Mesenteric fat pad (tissue), 1 donor: ENCODE data around the gene RSPH6A. TPM values are rescaled to one million over a fixed set of nuclear protein-coding genes. Genes with fewer than 3 reads are reported as not detected.
"Not testable (repeated sequence)": the region's sequence is repeated elsewhere in the genome, so short reads cannot be mapped to it uniquely, and the experiment has no call there.

Experiments used
- DNase-seq: peaks from one replicate; pipeline ENCODE4 v3.0.0-alpha.2; 2020; ENCODE audit warnings: low spot score
- total RNA-seq: library from RNA; stranded (reverse); fragmentation: NEBNext Ultra II Directional; extraction: Animal tissue kit (Norgen Biotek cat#: 25700); gene quantifications from one replicate; pipeline ENCODE4 v1.2.1, GENCODE V29; 2021
- donor health status: DM: yes; HTN: yes; CAD: no.

RSPH6A gene
- total RNA-seq, 1 donor from 2014 or later: not detected

DNA sequence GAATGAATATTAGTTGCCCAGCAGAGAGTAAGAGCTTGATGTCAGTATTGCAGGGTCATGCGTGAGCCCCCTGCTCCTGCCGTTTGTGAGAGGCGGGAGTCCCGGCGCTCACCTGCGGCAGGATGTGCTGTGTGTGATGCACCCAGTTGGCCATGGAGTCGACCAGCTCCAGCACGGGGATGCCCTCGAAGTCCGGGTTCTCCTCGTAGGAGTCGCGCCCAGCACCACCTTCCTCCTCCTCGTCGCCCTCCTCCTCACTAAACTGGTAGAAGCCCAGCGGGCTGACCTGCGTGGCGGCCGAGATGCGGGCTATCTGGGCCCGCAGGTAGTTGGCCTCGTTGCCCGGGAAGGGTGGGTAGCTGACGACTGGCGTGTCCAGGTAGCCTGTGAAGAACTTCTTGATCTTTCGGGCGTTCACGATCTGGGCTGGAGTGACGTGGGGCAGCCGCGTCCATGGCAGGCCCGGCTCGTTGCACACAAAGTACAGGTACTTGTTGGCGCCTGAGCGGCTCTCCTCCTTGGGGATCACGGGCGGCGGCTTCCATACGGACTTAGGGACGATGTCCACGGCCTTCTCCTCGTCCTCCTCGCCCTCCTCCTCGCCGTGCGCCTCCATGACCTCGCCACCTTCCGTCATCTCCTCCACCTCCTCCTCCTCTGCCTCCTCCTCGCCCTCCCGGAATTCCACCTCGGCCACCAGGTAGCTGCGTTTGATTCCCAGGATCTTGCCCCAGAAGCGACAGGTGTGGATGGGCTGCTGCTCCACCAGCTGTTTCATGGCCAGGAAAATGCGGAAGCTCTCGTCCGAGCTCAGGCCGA lies 10.8 kb downstream of the RSPH6A start:
- DNase-seq: no peak

DNA sequence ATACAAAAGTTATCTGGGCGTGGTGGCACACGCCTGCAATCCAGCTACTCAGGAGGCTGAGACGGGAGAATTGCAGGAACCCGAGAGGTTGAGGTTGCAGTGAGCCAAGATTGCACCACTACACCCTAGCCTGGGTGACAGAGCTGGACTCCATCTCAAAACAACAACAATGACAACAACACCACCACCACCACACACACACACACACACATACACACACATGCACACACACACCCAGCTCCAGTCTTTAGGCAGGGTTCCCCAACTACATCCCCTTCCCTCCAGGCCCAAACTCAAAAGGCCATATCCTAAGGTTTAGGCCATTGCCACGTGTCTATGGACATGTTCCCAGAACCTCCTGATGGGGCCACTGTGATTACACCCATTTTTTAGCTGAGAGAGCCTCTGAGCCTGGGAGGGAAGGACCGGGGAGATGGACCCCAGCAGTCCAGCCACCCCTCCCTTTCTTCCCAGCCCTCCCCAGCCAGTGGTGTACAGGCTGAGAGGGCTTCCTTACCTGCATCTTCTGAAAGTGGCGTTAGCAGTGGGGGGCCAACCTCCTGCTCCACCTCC lies 13.4 kb downstream of the RSPH6A start:
- no peak for DNase-seq

DNA sequence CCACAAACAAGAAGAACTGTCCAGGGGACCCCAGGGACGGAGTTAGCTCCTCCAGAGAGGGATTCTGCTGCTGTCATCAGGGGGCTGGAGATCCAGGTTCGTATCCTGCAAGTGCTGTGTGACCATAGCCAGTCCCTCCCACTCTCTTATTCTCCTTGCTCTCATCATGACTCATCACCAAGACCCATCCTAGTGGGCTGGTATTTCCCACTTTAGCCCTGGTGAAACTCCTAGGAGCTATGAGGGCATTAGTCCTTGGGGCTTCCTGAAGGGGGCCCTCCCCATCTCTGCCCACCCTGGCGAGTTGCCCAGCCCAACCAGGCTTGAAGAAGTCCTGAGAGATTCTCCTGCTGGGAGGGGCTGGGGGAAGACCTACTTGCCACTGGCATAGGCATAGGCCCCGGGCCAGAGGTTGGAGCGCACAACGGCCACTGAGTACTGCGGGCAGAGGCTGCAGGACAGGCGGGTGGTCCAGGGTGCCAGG lies 15.0 kb downstream of the RSPH6A start:
- DNase-seq: no peak

DNA sequence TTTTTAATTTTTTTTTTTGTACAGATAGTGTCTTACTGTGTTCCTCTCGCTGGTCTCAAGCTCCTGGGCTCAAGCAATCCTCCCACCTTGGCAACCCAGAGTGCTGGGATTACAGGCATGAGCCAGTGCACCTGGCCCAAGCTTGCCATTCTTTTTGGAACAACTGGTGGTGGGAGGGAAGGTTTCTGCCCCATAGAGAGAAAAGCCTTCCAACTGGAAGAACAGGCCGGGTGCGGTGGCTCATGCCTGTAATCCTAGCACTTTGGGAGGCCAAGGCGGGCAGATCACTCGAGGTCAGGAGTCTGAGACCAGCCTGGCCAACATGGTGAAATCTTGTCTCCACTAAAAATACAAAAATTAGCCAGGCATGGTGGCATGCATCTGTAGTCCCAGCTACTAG lies 15.6 kb downstream of the RSPH6A start:
- not testable (repeated sequence) for DNase-seq

GRCh38 chr19:45798995-45799517 lies 16.1 kb downstream of the RSPH6A start:
- DNase-seq: no peak

DNA sequence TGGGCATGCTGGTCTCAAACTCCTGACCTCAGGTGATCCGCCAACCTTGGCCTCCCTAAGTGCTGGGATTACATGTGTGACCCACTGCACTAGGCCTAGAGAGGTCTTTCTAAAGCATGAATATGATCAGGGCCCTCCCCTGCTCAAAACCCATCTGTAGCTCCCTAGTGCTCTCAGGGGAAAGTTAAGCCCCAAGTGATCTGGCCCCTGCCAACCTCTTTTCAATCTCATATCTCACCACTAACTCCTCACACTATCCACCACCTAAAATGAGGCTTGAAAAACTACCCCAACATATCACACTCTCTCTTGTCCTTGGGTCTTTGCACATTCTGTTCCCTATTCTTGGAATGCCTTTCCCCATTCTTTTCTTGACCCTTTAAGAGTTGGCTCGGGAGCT lies 20.5 kb downstream of the RSPH6A start:
- no peak for DNase-seq

DNA sequence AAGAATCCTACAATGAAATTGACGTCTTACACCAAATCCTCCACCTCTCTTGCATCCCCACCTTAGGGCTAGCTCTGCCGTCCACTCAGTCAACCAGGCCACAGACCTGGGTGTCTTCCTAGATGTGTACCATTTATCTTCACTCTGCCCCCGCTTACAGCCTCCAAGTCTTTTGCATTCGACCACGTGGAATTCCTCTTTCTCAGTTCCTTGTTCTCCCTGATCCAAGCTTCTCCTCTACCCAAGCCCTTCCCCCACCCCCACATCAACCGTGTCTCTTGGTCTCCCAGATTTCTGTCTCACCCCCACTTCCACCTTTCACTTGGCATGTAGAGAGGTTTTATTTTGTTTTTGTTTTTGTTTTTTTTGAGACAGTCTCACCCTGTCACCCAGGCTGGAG lies 21.2 kb downstream of the RSPH6A start:
- no peak for DNase-seq

DNA sequence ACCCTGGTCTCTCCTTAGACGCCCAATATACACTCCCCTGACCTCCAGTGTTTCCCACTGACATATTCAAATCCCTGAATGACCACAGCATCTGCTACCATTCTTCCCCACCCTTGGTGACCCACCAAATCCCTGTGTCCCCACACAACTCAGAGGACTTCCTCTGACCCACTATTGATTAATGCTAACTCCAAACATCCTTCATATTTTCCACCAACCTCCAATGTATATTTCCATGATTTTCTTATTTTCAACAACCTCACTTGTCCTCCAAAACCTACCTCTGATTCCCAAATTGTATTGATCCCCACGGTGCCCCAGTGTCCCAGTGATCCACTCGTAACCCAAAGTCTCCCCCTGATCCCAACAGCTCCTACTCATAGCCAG lies 21.9 kb downstream of the RSPH6A start:
- DNase-seq: no peak

GRCh38 chr19:45792470-45793177 lies 22.5 kb downstream of the RSPH6A start, which contains the start of gene DMWD:
DMWD (minus strand) TSS chr19:45792845; CDS start chr19:45792756, 89 bp downstream.
- peak; percentile 100 for DNase-seq

- no peak for DNase-seq
Measured at GRCh38 chr19:45791744-45792469, 23.2 kb downstream of the RSPH6A start.

- DNase-seq: no peak
Measured at GRCh38 chr19:45790942-45791341, 24.2 kb downstream of the RSPH6A start.

GRCh38 chr19:45789035-45789786 lies 25.9 kb downstream of the RSPH6A start:
- DNase-seq: no peak

DNA sequence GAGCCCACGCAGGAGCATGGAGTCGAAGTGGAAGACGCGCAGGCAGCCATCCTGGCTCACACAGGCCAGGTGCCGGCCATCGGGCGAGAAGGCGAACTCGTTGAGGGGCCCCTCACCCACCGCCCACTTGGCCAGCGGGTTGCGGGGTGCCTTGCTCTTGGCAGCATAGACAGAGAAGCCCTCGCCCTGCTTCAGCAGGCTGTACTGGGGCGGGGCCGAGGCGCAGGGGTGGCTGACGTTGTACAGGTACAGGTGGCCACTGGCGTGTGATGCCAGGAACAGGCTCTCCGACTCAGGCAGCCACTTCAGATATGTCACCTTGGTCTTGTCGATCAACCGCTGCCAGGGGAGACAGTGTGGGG lies 28.6 kb downstream of the RSPH6A start:
- DNase-seq: no peak

DNA sequence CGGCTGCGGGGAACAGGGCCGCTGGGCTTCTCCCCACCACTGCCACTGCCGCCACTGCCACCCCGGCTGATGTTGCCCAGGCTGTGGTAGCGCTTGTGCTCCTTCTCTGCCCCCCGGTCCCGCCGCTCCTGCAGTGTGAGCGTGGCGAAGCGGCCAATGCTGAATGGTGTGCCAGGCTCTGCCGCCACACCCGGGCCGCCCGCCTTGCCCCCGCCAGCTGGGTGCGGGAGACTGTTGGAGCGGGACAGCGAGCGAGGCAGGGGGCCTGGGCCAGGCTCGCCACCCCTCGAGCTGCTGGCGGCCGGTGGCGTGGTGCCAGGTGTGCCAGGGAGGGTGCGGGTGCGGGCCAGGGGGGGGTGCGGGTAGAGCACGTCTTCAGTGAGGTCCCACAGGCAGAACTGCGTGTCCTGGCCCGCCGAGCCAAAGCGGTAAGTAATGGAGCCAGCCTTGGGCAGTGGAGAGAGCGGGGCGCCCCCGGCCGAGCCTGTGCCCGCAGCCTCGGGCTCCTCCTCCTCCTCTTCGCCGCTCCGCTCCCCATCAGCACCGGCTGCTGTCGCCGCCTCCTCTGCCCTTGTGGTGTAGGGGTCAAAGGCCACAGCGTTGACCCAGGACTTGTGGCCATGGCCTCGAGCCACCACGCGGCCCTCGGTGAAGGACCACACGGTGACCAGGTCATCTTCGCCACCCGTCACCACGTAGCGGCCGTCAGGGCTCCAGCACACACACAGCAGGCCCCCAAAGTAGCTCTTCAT lies 29.2 kb downstream of the RSPH6A start:
- no peak for DNase-seq

DNA sequence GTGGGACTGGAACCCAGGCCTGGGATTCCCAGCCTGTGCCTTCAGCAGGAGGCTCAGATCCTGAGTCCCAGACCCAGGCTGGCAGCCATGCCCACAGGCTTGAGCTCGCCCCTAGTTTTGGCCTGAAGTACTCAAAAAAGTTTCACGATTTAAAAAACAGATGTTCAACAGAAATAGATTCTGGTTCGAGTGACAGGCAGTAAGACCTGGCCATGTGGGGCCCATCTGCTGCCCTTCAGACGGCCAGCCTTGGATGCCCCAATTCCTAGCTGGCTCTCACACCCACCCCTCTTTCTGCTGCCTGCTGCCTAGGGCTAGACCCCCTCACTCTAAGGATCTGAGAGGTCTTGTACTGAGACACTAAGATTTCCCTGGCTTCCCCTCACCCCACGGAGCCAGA lies 30.0 kb downstream of the RSPH6A start:
- no peak for DNase-seq

GRCh38 chr19:45784096-45784495 lies 31.0 kb downstream of the RSPH6A start:
- DNase-seq: no peak

DNA sequence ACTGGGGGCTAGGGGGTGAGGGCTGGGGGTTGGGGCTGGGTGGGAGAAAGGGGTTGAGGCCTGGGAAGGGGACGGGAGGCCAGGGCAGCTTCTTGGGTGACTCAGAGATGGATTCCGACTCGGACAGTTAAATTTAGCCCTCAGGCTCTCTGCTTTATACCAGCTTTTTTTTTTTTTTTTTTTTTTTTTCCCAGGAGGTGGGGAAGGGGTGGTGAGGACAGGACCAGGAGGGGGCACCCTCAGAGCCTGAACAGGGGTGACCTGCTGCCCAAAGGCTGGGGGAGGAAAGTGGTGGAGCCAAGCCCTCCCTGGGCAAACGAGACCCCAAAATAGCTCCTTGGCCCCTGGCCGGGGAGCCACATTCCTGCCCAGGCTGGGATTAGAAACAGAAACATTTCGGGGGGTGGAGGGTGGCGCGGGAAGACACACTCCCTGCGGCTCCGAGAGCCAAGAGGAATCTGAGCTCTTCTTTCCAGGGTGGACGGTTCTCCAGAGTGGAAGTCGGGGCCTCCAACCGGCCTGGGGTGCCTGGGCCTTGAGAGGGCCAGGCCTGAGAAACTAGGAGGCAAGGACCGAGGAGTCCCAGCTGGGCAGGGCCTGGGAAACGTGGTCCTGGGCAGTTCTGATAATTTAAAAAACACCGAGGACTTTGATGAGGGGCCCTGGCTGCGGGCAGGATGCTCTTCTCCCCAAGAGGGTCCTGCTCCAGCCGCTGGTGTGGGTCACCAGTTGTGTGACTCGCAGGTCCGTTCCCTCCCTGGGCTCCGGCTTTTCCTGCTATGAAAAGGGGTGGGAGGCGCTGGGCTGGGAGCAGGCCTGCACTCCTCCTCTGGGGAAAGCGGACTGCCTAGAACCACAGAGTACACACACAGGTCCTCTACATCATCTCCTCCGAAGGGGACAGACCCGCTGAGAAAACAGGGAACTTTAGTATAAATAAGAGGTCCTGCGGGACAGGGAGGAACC lies 32.0 kb downstream of the RSPH6A start:
- DNase-seq: no peak

GRCh38 chr19:45782162-45782691 lies 32.9 kb downstream of the RSPH6A start, which contains the start of gene DMPK:
DMPK (minus strand) TSS chr19:45782490; CDS start chr19:45782352, 138 bp downstream.
- no peak for DNase-seq
